Parathyroid adenoma (tissue), 2 donors: ENCODE results near the gene SOX18.

ENCODE experiments used
- H2AFZ ChIP-seq: fragments of 300-600 bp; sonication (generic); one replicate; pipeline ENCODE4 v1.7.0; 2017; ENCODE audit warnings: antibody characterized with exemption, mild to moderate bottlenecking
- H3K27ac ChIP-seq: fragments of 300-600 bp; sonication (generic); one replicate; pipeline ENCODE4 v1.7.0; 2017
- H3K27me3 ChIP-seq: fragments of 300-600 bp; sonication (generic); one replicate; pipeline ENCODE4 v1.7.0; 2017; ENCODE audit warnings: low read length; ENCODE audit not compliant: control insufficient read depth, insufficient read depth
- H3K36me3 ChIP-seq: fragments of 300-600 bp; sonication (generic); one replicate; pipeline ENCODE4 v1.7.0; 2017; ENCODE audit warnings: low read length; ENCODE audit not compliant: control insufficient read depth, insufficient read depth
- H3K4me1 ChIP-seq: fragments of 300-600 bp; sonication (generic); one replicate; pipeline ENCODE4 v1.7.0; 2017; ENCODE audit warnings: control low read depth
- H3K4me2 ChIP-seq: fragments of 300-600 bp; sonication (generic); one replicate; pipeline ENCODE4 v1.7.0; 2017; ENCODE audit warnings: low read length
- H3K4me3 ChIP-seq: fragments of 300-600 bp; sonication (generic); one replicate; pipeline ENCODE4 v1.7.0; 2017; ENCODE audit warnings: low read depth, low read length
- H3K79me2 ChIP-seq: fragments of 300-600 bp; sonication (generic); one replicate; pipeline ENCODE4 v1.7.0; 2017; ENCODE audit warnings: control low read depth
- H3K9ac ChIP-seq: fragments of 300-600 bp; sonication (generic); one replicate; pipeline ENCODE4 v1.7.0; 2017; ENCODE audit warnings: mild to moderate bottlenecking
- H3K9me3 ChIP-seq: fragments of 300-600 bp; sonication (generic); one replicate; pipeline ENCODE4 v1.7.0; 2017; ENCODE audit warnings: low read length; ENCODE audit not compliant: control insufficient read depth
- CTCF ChIP-seq: fragments of 300-600 bp; sonication (generic); IDR thresholded peaks from one replicate; pipeline ENCODE4 v1.7.0; 2017; ENCODE audit warnings: antibody characterized with exemption, mild to moderate bottlenecking
- donor health status: primary hyperparathyroidism.

The SOX18 gene

DNA sequence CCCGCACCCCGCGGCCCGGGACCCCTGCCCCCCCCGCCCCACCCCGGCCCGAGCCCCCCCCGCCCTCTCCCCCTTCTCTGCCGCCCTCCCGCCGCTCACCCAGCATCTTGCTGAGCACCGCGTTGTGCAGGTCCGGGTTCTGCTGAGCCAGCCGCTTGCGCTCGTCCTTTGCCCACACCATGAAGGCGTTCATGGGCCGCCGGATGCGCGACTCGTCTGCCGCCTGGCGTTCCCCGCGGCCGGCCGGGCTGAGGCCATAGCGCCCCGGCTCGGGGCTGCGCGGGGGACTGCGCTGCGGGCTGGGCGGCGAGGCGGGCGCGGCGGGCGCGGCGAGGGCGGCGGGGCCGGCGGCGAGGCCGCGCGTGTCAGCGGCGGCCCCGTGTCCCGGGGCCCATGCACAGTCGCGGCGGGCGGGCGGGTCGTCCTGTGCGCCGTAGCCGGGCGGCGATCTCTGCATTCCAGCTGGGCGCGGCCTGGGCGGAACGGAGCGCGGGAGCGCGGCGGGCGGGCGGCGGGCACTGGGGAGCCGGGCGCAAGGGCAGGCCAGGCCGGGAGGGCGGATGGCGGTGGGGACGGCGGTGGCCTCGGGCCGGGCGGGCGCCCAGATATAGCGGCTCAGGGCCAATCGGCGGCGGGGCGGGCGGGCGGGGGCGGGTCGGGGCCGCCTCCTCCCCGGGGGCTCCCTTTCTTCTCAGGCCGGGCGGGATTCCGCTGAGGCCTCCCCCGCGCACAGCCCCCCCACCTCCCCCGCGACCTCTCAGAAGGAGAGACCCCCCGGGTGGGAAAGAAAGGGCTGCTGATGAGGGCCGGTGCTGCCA is at the start of gene SOX18:
Gene SOX18, minus strand, starts transcription at position 580 of the 818 bp plus-strand sequence. Its CDS starts 123 bp downstream, at position 457.
- H2AFZ ChIP-seq, result no peak within 1 kb of the TSS
- no peaks in the 10 kb centered on the region for H3K4me1 ChIP-seq
- H3K9ac ChIP-seq, result no peak within 1 kb of the TSS
- peak within 1 kb of the TSS; percentile 34 for H3K4me2 ChIP-seq
- H3K27me3 ChIP-seq, result no peaks in the 10 kb centered on the region
- no peaks in the 10 kb centered on the region for H3K9me3 ChIP-seq
- peak within 1 kb of the TSS; percentile 46 for H3K27ac ChIP-seq
- no peaks in the 10 kb centered on the region for H3K79me2 ChIP-seq
- TF ChIP-seq CTCF, result no peak
- no peak within 1 kb of the TSS for H3K4me3 ChIP-seq
- no peaks in the 10 kb centered on the region for H3K36me3 ChIP-seq

DNA sequence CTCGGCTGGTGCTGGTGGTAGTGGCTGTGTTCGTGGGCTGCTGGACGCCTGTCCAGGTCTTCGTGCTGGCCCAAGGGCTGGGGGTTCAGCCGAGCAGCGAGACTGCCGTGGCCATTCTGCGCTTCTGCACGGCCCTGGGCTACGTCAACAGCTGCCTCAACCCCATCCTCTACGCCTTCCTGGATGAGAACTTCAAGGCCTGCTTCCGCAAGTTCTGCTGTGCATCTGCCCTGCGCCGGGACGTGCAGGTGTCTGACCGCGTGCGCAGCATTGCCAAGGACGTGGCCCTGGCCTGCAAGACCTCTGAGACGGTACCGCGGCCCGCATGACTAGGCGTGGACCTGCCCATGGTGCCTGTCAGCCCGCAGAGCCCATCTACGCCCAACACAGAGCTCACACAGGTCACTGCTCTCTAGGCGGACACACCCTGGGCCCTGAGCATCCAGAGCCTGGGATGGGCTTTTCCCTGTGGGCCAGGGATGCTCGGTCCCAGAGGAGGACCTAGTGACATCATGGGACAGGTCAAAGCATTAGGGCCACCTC is 49.1 kb upstream of the SOX18 start:
- Histone ChIP-seq H3K27me3 (no peaks in the 10 kb centered on the region), H3K27ac (no peak overlapping the region), H3K9ac (no peak overlapping the region)

DNA sequence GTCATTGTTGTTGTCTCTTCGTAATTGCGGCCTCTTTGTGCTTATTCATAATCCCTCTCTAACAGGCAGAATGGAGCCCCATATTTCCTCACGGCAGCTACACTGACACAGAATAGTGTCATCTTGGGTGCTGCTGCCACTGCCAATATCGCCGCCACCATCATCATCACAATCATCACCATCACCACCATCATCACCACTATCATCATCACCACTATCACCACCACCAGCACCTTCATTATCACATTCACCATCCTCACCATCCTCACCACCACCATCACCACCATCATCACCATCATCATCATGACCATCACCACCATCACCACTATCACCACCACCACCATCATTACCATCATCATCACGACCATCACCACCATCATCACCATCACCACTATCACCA is 47.1 kb upstream of the SOX18 start:
- H3K79me2 ChIP-seq, result no peaks in the 10 kb centered on the region
- no peaks in the 10 kb centered on the region for H3K36me3 ChIP-seq
- no peak overlapping the region for H3K4me3 ChIP-seq
- no peaks in the 10 kb centered on the region for H3K27me3 ChIP-seq
- H2AFZ ChIP-seq, result no peak overlapping the region
- no peak for TF ChIP-seq CTCF
- H3K27ac ChIP-seq, result no peak overlapping the region
- H3K9ac ChIP-seq, result no peak overlapping the region
- no peak overlapping the region for H3K4me2 ChIP-seq
- H3K9me3 ChIP-seq, result no peaks in the 10 kb centered on the region
- H3K4me1 ChIP-seq, result peaks cover 19% of the 10 kb centered on the region

More for the DNA sequence above, 49.1 kb upstream of the SOX18 start:
- H3K9me3 ChIP-seq, result no peaks in the 10 kb centered on the region
- H3K36me3 ChIP-seq, result no peaks in the 10 kb centered on the region
- no peak overlapping the region for H2AFZ ChIP-seq
- TF ChIP-seq CTCF, result no peak
- peaks cover 18% of the 10 kb centered on the region for H3K4me1 ChIP-seq
- no peak overlapping the region for H3K4me2 ChIP-seq
- H3K79me2 ChIP-seq, result peaks cover 2% of the 10 kb centered on the region
- no peak overlapping the region for H3K4me3 ChIP-seq

DNA sequence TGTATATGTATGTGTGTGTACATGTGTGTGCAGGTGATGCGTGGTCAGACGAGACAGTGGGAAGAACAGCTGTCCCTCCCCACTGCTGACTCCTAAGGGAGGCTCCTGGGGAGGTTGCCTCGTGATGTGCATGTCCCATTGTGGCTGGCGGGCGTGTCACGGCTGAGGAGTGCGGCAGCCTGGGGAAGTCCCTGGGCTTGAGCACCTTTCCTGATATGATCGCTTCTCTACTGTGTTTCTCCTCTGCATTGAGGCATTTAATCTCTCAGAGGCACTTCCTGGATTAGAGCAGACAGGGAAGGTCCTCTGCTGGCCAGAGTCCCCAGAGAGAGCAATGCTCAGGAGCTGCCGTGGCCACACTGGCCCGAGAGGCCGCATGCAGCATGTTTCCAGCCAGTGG is 46.5 kb upstream of the SOX18 start:
- H3K36me3 ChIP-seq, result no peaks in the 10 kb centered on the region
- H3K79me2 ChIP-seq, result no peaks in the 10 kb centered on the region
- TF ChIP-seq CTCF, result no peak
- no peaks in the 10 kb centered on the region for H3K27me3 ChIP-seq
- no peak overlapping the region for H3K4me3 ChIP-seq
- no peak overlapping the region for H3K4me2 ChIP-seq
- no peak overlapping the region for H3K9ac ChIP-seq
- H3K4me1 ChIP-seq, result peaks cover 16% of the 10 kb centered on the region
- H2AFZ ChIP-seq, result peak overlapping the region; percentile 25
- peak overlapping the region; percentile 6 for H3K27ac ChIP-seq
- H3K9me3 ChIP-seq, result no peaks in the 10 kb centered on the region

DNA sequence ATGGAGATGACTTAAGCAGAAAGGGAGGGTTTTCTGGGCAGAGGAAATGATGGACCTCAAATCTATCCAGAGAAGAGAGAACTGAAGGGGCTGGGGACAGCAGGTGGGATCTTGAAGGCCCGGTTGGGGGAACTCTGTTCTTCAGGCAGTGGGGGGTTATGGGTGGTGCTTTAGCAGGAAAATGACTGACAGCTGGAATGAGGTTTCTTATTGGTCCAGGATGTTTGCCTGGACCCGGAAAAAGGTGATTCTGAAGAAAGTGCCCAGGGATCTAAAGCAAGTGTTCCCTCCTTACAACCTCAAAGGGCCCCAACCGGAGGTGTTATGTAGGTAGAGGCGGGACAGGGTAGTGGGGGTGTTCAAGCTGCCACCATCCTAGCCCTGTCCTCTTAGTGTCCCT is 46.0 kb upstream of the SOX18 start:
- H3K4me3 ChIP-seq, result no peak overlapping the region
- no peaks in the 10 kb centered on the region for H3K27me3 ChIP-seq
- H3K9me3 ChIP-seq, result no peaks in the 10 kb centered on the region
- H3K4me1 ChIP-seq, result peaks cover 16% of the 10 kb centered on the region
- no peak for TF ChIP-seq CTCF
- no peaks in the 10 kb centered on the region for H3K36me3 ChIP-seq
- H3K4me2 ChIP-seq, result no peak overlapping the region
- no peak overlapping the region for H2AFZ ChIP-seq
- no peaks in the 10 kb centered on the region for H3K79me2 ChIP-seq
- no peak overlapping the region for H3K27ac ChIP-seq
- no peak overlapping the region for H3K9ac ChIP-seq
